Suprapubic skin (tissue), 4 donors: ENCODE data around the gene PDE7B. TPM values are rescaled to one million over a fixed set of nuclear protein-coding genes. Genes with fewer than 3 reads are reported as not detected.

Experiments used
- DNase-seq, 2 donors: peaks; one replicate each; pipeline ENCODE4 v3.0.0-alpha.2; 2019; ENCODE audit warnings: low spot score in 2 of 2
- H3K27ac ChIP-seq: fragments of 200-600 bp; sonication (generic); one replicate; pipeline ENCODE4 v1.5.1; 2019
- H3K27me3 ChIP-seq: fragments of 200-600 bp; sonication (generic); one replicate; pipeline ENCODE4 v1.5.1; 2019
- H3K36me3 ChIP-seq: fragments of 200-600 bp; sonication (generic); one replicate; pipeline ENCODE4 v1.5.1; 2019
- H3K4me1 ChIP-seq: fragments of 200-600 bp; sonication (generic); one replicate; pipeline ENCODE4 v1.5.1; 2019
- H3K4me3 ChIP-seq: fragments of 200-600 bp; sonication (generic); one replicate; pipeline ENCODE4 v1.5.1; 2019; ENCODE audit warnings: mild to moderate bottlenecking
- H3K9me3 ChIP-seq: fragments of 200-600 bp; sonication (generic); one replicate; pipeline ENCODE4 v1.5.1; 2019
- EP300 ChIP-seq: sonication (generic); formaldehyde crosslinking; IDR thresholded peaks from one replicate; pipeline ENCODE4 v1.6.1; 2017; ENCODE audit warnings: antibody characterized with exemption
- POLR2A ChIP-seq, 2 donors: fragments of 450-650 bp; IDR thresholded peaks; one replicate each; pipeline ENCODE4 v1.6.1; 2017; ENCODE audit warnings: antibody characterized with exemption in 2 of 2, mild to moderate bottlenecking in 2 of 2, moderate library complexity in 2 of 2
- POLR2AphosphoS5 ChIP-seq, 3 donors: sonication (generic); formaldehyde crosslinking; IDR thresholded peaks; one replicate each; pipeline ENCODE4 v1.6.1; 2017; ENCODE audit warnings: antibody characterized with exemption in 3 of 3
- WGBS: methylation state at CpG from one replicate; pipeline ENCODE4 v1.1.5; 2018; 5-methylcytosine and 5-hydroxymethylcytosine counted together
- total RNA-seq, 4 donors: library from RNA; depleted of rRNA; stranded (reverse); fragments of >200 nt; gene quantifications; one replicate each; pipeline ENCODE4 v1.1.0, GENCODE V29; 2016
- TF ChIP-seq, protein P1 (sequence below), 2 donors: fragments of 200-600 bp in 1 of 2; fragments of 450-650 bp in 1 of 2; sonication (generic) in 1 of 2; IDR thresholded peaks; one replicate each; pipeline ENCODE4 v1.5.1; 2016 to 2019; ENCODE audit warnings: antibody characterized with exemption in 2 of 2, mild to moderate bottlenecking in 1 of 2, moderate library complexity in 1 of 2

The PDE7B gene
- total RNA-seq, 4 donors from 2014 or later = 0.26 to 1.2 (median 0.62) TPM

GRCh38 chr6:136148051-136148450, 296.6 kb downstream of the PDE7B start:
- Histone ChIP-seq H3K9me3 (no peaks in the 10 kb centered on the region), H3K27me3 (no peaks in the 10 kb centered on the region), H3K36me3 (no peaks in the 10 kb centered on the region), H3K4me1 (no peaks in the 10 kb centered on the region), H3K4me3 (no peak overlapping the region), H3K27ac (no peak overlapping the region)
- WGBS = 100% methylated on average over 1 of the region's 1 CpG
- no peak for TF ChIP-seq EP300
- no peak for DNase-seq

- H3K27me3 ChIP-seq = no peaks in the 10 kb centered on the region
- H3K36me3 ChIP-seq = no peaks in the 10 kb centered on the region
- H3K4me1 ChIP-seq = no peaks in the 10 kb centered on the region
- no peak overlapping the region for H3K4me3 ChIP-seq
- 90% methylated on average over 5 of the region's 5 CpGs for WGBS
- no peaks in the 10 kb centered on the region for H3K9me3 ChIP-seq
- DNase-seq = no peak
- no peak overlapping the region for H3K27ac ChIP-seq
- TF ChIP-seq EP300 (no peak), POLR2AphosphoS5 (IDR thresholded peaks at IDR 0.05) (no peak), POLR2A (IDR thresholded peaks at IDR 0.05) (no peak)
- TF ChIP-seq, protein P1, sequence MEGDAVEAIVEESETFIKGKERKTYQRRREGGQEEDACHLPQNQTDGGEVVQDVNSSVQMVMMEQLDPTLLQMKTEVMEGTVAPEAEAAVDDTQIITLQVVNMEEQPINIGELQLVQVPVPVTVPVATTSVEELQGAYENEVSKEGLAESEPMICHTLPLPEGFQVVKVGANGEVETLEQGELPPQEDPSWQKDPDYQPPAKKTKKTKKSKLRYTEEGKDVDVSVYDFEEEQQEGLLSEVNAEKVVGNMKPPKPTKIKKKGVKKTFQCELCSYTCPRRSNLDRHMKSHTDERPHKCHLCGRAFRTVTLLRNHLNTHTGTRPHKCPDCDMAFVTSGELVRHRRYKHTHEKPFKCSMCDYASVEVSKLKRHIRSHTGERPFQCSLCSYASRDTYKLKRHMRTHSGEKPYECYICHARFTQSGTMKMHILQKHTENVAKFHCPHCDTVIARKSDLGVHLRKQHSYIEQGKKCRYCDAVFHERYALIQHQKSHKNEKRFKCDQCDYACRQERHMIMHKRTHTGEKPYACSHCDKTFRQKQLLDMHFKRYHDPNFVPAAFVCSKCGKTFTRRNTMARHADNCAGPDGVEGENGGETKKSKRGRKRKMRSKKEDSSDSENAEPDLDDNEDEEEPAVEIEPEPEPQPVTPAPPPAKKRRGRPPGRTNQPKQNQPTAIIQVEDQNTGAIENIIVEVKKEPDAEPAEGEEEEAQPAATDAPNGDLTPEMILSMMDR (IDR thresholded peaks at IDR 0.05) = no peak
Measured at GRCh38 chr6:136148523-136148922, 297.0 kb downstream of the PDE7B start.

- 66% methylated on average over 2 of the region's 2 CpGs for WGBS
- no peak for TF ChIP-seq POLR2AphosphoS5 (IDR thresholded peaks at IDR 0.05)
- TF ChIP-seq, protein P1 (IDR thresholded peaks at IDR 0.05) = no peak
- no peak for TF ChIP-seq POLR2A (IDR thresholded peaks at IDR 0.05)
- no peak for TF ChIP-seq EP300
- H3K27ac ChIP-seq = no peak overlapping the region
- no peaks in the 10 kb centered on the region for H3K27me3 ChIP-seq
- no peaks in the 10 kb centered on the region for H3K4me1 ChIP-seq
- DNase-seq = no peak
- no peaks in the 10 kb centered on the region for H3K36me3 ChIP-seq
- H3K4me3 ChIP-seq = no peak overlapping the region
- H3K9me3 ChIP-seq = no peaks in the 10 kb centered on the region
Measured at GRCh38 chr6:136149311-136149710, 297.8 kb downstream of the PDE7B start.

DNA sequence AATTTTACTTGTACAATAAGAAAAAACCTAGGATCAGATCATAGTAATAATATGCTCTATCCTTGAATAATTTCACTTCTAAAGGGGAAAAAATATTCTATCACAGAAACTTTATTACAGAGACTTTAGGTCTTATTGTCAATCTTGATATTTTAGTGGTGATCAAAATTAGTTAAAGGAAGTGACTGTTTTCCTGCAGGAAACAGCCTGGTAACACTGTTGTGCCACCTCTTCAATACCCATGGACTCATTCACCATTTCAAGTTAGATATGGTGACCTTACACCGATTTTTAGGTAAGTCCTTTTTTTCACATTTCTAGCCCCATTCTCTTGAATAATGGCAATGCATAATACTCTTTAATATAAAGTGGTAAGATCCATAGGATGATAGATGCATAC, 299.5 kb downstream of the PDE7B start:
- no peaks in the 10 kb centered on the region for H3K36me3 ChIP-seq
- no peaks in the 10 kb centered on the region for H3K9me3 ChIP-seq
- no peaks in the 10 kb centered on the region for H3K27me3 ChIP-seq
- no peak for TF ChIP-seq EP300
- TF ChIP-seq POLR2AphosphoS5 (IDR thresholded peaks at IDR 0.05) = no peak
- TF ChIP-seq, protein P1 (IDR thresholded peaks at IDR 0.05) = no peak
- no peak for TF ChIP-seq POLR2A (IDR thresholded peaks at IDR 0.05)
- H3K27ac ChIP-seq = no peak overlapping the region
- H3K4me1 ChIP-seq = no peaks in the 10 kb centered on the region
- WGBS = 90% methylated on average over 1 of the region's 1 CpG
- DNase-seq = no peak
- no peak overlapping the region for H3K4me3 ChIP-seq

GRCh38 chr6:136153707-136154375, 302.3 kb downstream of the PDE7B start:
- no peak for TF ChIP-seq POLR2AphosphoS5 (IDR thresholded peaks at IDR 0.05)
- TF ChIP-seq EP300 = no peak
- TF ChIP-seq, protein P1 (IDR thresholded peaks at IDR 0.05) = no peak
- TF ChIP-seq POLR2A (IDR thresholded peaks at IDR 0.05) = no peak
- WGBS = 88% methylated on average over 7 of the region's 7 CpGs
- Histone ChIP-seq H3K27ac (no peak overlapping the region), H3K27me3 (no peaks in the 10 kb centered on the region), H3K9me3 (no peaks in the 10 kb centered on the region), H3K4me1 (no peaks in the 10 kb centered on the region), H3K36me3 (peaks cover 3% of the 10 kb centered on the region), H3K4me3 (no peak overlapping the region)
- no peak for DNase-seq

DNA sequence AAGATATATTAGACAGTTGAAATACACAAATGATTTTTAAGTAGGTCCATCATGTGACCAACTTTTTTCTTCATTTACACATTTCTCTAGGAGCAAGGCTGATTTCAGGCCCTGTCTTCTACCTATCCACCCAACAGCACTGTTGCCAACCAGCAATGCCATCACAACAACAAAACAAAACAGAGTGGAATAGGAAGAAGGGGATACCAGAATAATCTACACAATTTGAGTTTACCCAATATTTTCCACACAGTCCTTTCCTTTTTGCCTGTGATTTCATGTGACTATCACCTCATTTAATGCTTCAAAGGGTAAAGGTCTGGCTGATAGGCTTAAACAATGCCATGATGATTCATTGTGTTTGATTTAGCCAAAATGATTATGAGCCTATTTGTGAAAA, 303.7 kb downstream of the PDE7B start:
- Histone ChIP-seq H3K27ac (no peak overlapping the region), H3K9me3 (no peaks in the 10 kb centered on the region)
- no peak for DNase-seq

More for the DNA sequence above, 303.7 kb downstream of the PDE7B start:
- TF ChIP-seq, protein P1 (IDR thresholded peaks at IDR 0.05) = no peak
- no peak for TF ChIP-seq POLR2A (IDR thresholded peaks at IDR 0.05)
- no peak for TF ChIP-seq POLR2AphosphoS5 (IDR thresholded peaks at IDR 0.05)
- no peak for TF ChIP-seq EP300
- Histone ChIP-seq H3K27me3 (no peaks in the 10 kb centered on the region), H3K36me3 (peaks cover 3% of the 10 kb centered on the region), H3K4me1 (no peaks in the 10 kb centered on the region), H3K4me3 (no peak overlapping the region)
